ENCODE data around the gene SLC51B.

GRCh38 chr15:65051266-65051665 lies 6.1 kb downstream of the SLC51B start:
- TF ChIP-seq SUZ12 (IDR thresholded peaks at IDR 0.05; ENCODE audit: extremely low read depth, insufficient read depth, insufficient read length): no peak
- no peak for TF ChIP-seq YY1 (IDR thresholded peaks at IDR 0.05; ENCODE audit: insufficient read depth, insufficient read length)
